WTC11 (cell line): ENCODE data around the gene CD86. TPM values are rescaled to one million over a fixed set of nuclear protein-coding genes. Genes with fewer than 3 reads are reported as not detected.

Experiments used
- ATAC-seq: fragments of 200-7000 bp; cut with Tn5 transposase; 2 replicates; pipeline ENCODE4 v1.10.0; 2021; ENCODE audit warnings: mild to moderate bottlenecking, moderate library complexity
- CTCF ChIA-PET: fragments of 300-600 bp; sonication (Branson Sonifier 250); formaldehyde crosslinking; loops from one replicate; lab custom pipeline; 2021; ENCODE audit warnings: antibody characterized with exemption; lab: Charles Lee
- POLR2A ChIA-PET: fragments of 350-600 bp; sonication (Branson Sonifier 250); formaldehyde crosslinking; loops from one replicate; lab custom pipeline; 2021; ENCODE audit warnings: antibody characterized with exemption; lab: Charles Lee
- DNase-seq: peaks from one replicate; pipeline ENCODE4 v3.0.0; 2021; ENCODE audit warnings: low spot score
- H3K27ac Mint-ChIP-seq: 2 replicates; pipeline ENCODE4 v1.8.0; 2021; ENCODE audit warnings: mixed read lengths
- H3K27me3 Mint-ChIP-seq: 2 replicates; pipeline ENCODE4 v1.8.0; 2021; ENCODE audit warnings: low read depth, mild to moderate bottlenecking, moderate library complexity, mixed read lengths
- H3K36me3 Mint-ChIP-seq: 2 replicates; pipeline ENCODE4 v1.8.0; 2021; ENCODE audit warnings: mixed read lengths
- H3K4me1 Mint-ChIP-seq: 2 replicates; pipeline ENCODE4 v1.8.0; 2022; ENCODE audit warnings: mixed read lengths
- H3K4me3 Mint-ChIP-seq: 2 replicates; pipeline ENCODE4 v1.8.0; 2021; ENCODE audit warnings: mild to moderate bottlenecking, moderate library complexity, mixed read lengths
- H3K9me3 Mint-ChIP-seq: 2 replicates; pipeline ENCODE4 v1.8.0; 2021; ENCODE audit warnings: mixed read lengths
- CDX4 ChIP-seq: fragments of 250-450 bp; sonication (Bioruptor Pico); IDR thresholded peaks from 2 replicates; pipeline ENCODE4 v1.9.0; 2021; ENCODE audit warnings: moderate library complexity, mild to moderate bottlenecking, inconsistent platforms, borderline replicate concordance
- CREM ChIP-seq: sonication (generic); formaldehyde crosslinking; IDR thresholded peaks from 2 replicates; pipeline ENCODE4 v1.8.1; 2022; ENCODE audit warnings: mild to moderate bottlenecking, missing genetic modification reagents, moderate library complexity
- CTCF ChIP-seq: fragments of 200-600 bp; IDR thresholded peaks from 2 replicates; pipeline ENCODE4 v1.8.0; 2022; ENCODE audit warnings: antibody characterized with exemption
- FOXP4 ChIP-seq: sonication (generic); formaldehyde crosslinking; IDR thresholded peaks from 2 replicates; pipeline ENCODE4 v1.8.0; 2022; ENCODE audit warnings: mild to moderate bottlenecking, missing genetic modification reagents
- IRF1 ChIP-seq: sonication (generic); formaldehyde crosslinking; IDR thresholded peaks from 2 replicates; pipeline ENCODE4 v1.8.0; 2023; ENCODE audit warnings: missing genetic modification reagents
- NFATC4 ChIP-seq: fragments of 250-450 bp; sonication (Bioruptor Pico); IDR thresholded peaks from 2 replicates; pipeline ENCODE4 v1.9.0; 2021; ENCODE audit warnings: mild to moderate bottlenecking
- NFE2L1 ChIP-seq: sonication (generic); formaldehyde crosslinking; IDR thresholded peaks from 2 replicates; pipeline ENCODE4 v1.8.1; 2023; ENCODE audit warnings: missing genetic modification reagents
- PRRX2 ChIP-seq: fragments of 250-450 bp; sonication (Bioruptor Pico); IDR thresholded peaks from 2 replicates; pipeline ENCODE4 v1.8.0; 2021; ENCODE audit warnings: mild to moderate bottlenecking
- RELA ChIP-seq: sonication (generic); formaldehyde crosslinking; IDR thresholded peaks from 2 replicates; pipeline ENCODE4 v1.8.1; 2022; ENCODE audit warnings: missing genetic modification reagents, mild to moderate bottlenecking, borderline replicate concordance
- SMAD4 ChIP-seq: sonication (generic); formaldehyde crosslinking; IDR thresholded peaks from 2 replicates; pipeline ENCODE4 v1.8.0; 2022; ENCODE audit warnings: mild to moderate bottlenecking, missing genetic modification reagents
- ZNF138 ChIP-seq: sonication (generic); formaldehyde crosslinking; conservative IDR thresholded peaks from 2 replicates; pipeline ENCODE4 v1.8.1; 2022; ENCODE audit warnings: mild to moderate bottlenecking, moderate library complexity, missing genetic modification reagents
- ZNF317 ChIP-seq: sonication (generic); formaldehyde crosslinking; IDR thresholded peaks from 2 replicates; pipeline ENCODE4 v1.8.1; 2023; ENCODE audit warnings: low read depth, mild to moderate bottlenecking, moderate library complexity, missing genetic modification reagents, borderline replicate concordance
- ZNF396 ChIP-seq: fragments of 250-450 bp; sonication (Bioruptor Pico); IDR thresholded peaks from 2 replicates; pipeline ENCODE4 v1.8.0; 2021; ENCODE audit warnings: mild to moderate bottlenecking, moderate library complexity, borderline replicate concordance
- ZNF532 ChIP-seq: fragments of 250-450 bp; sonication (Bioruptor Pico); IDR thresholded peaks from 2 replicates; pipeline ENCODE4 v1.9.0; 2021; ENCODE audit warnings: mild to moderate bottlenecking, borderline replicate concordance
- ZSCAN18 ChIP-seq: fragments of 250-450 bp; sonication (Bioruptor Pico); IDR thresholded peaks from 2 replicates; pipeline ENCODE4 v2.1.2; 2022; ENCODE audit warnings: mild to moderate bottlenecking, moderate library complexity
- total RNA-seq: library from RNA; stranded (reverse); gene quantifications from 3 replicates; pipeline ENCODE4 v1.2.3, GENCODE V29; 2021

CD86 gene
- total RNA-seq, 1 experiment from 2014 or later: 0.61 TPM

GRCh38 chr3:122092460-122093165 is 37.5 kb downstream of the CD86 start:
- no peak overlapping the region for H3K4me3 Mint-ChIP-seq
- no peaks in the 10 kb centered on the region for H3K4me1 Mint-ChIP-seq
- TF ChIP-seq CTCF (peak; percentile 33; the same call in 1 of the 2 replicates), ZSCAN18 (CRISPR knock-in tag) (no peak)
- ChIA-PET POLR2A (no interaction called here), CTCF (interaction anchor here (0.6 to 1.5 kb wide), 3 partner anchors 9 to 545 kb away, joined by 3 to 4 read pairs (median 3); no protein-coding TSS in a partner anchor)
- peaks cover 5% of the 10 kb centered on the region for H3K9me3 Mint-ChIP-seq
- H3K27me3 Mint-ChIP-seq: no peaks in the 10 kb centered on the region
- no peaks in the 10 kb centered on the region for H3K36me3 Mint-ChIP-seq
- peak; percentile 82 for ATAC-seq
- peak; percentile 28 for DNase-seq
- no peak overlapping the region for H3K27ac Mint-ChIP-seq

GRCh38 chr3:122094125-122094524 is 39.0 kb downstream of the CD86 start:
- DNase-seq (no peak), ATAC-seq (no peak)
- CTCF ChIA-PET: interaction anchor here (0.6 to 2.0 kb wide), 4 partner anchors 99 to 547 kb away, joined by 4 to 6 read pairs (median 4); no protein-coding TSS in a partner anchor
- no peaks in the 10 kb centered on the region for H3K36me3 Mint-ChIP-seq
- no peak overlapping the region for H3K4me3 Mint-ChIP-seq
- no peak overlapping the region for H3K27ac Mint-ChIP-seq
- TF ChIP-seq SMAD4 (CRISPR knock-in tag) (no peak), ZNF532 (no peak), CREM (CRISPR knock-in tag) (no peak), ZNF138 (CRISPR knock-in tag) (no peak), IRF1 (no peak), FOXP4 (no peak), PRRX2 (CRISPR knock-in tag) (no peak), CDX4 (CRISPR knock-in tag) (no peak), RELA (no peak), NFE2L1 (CRISPR knock-in tag) (no peak), ZNF396 (CRISPR knock-in tag) (no peak), NFATC4 (CRISPR knock-in tag) (no peak), ZNF317 (no peak)
- no peaks in the 10 kb centered on the region for H3K27me3 Mint-ChIP-seq
- peaks cover 5% of the 10 kb centered on the region for H3K9me3 Mint-ChIP-seq
- H3K4me1 Mint-ChIP-seq: no peaks in the 10 kb centered on the region
- POLR2A ChIA-PET: no interaction called here
